Hepatocyte (in vitro differentiated cells): ENCODE measurements around the gene ULK1. TPM values are rescaled to one million over a fixed set of nuclear protein-coding genes. Genes with fewer than 3 reads are reported as not detected.

Experiments
- DNase-seq: peaks from one replicate; pipeline ENCODE4 v3.0.0-alpha.2; 2016; ENCODE audit warnings: low spot score
- H2AFZ ChIP-seq: fragments of 200-600 bp; sonication (generic); 2 replicates; pipeline ENCODE4 v1.6.0; 2016; ENCODE audit warnings: antibody characterized with exemption, mild to moderate bottlenecking
- H3K27ac ChIP-seq: fragments of 200-600 bp; sonication (generic); 2 replicates; pipeline ENCODE4 v1.5.1; 2016; ENCODE audit warnings: mild to moderate bottlenecking
- H3K27me3 ChIP-seq: fragments of 200-600 bp; sonication (generic); 2 replicates; pipeline ENCODE4 v1.6.1; 2016
- H3K36me3 ChIP-seq: fragments of 200-600 bp; sonication (generic); replicated peaks from 2 replicates; pipeline ENCODE4 v1.5.1; 2016; ENCODE audit warnings: low read depth; ENCODE audit not compliant: insufficient read depth
- H3K4me1 ChIP-seq: fragments of 200-600 bp; sonication (generic); 2 replicates; pipeline ENCODE4 v1.5.1; 2016; ENCODE audit warnings: mild to moderate bottlenecking, moderate library complexity; ENCODE audit not compliant: insufficient read depth
- H3K4me2 ChIP-seq: fragments of 200-600 bp; sonication (generic); 2 replicates; pipeline ENCODE4 v1.6.0; 2016
- H3K4me3 ChIP-seq: fragments of 200-600 bp; sonication (generic); 2 replicates; pipeline ENCODE4 v1.5.1; 2016; ENCODE audit warnings: mild to moderate bottlenecking
- H3K79me2 ChIP-seq: fragments of 200-600 bp; sonication (generic); 2 replicates; pipeline ENCODE4 v1.6.0; 2017; ENCODE audit warnings: mild to moderate bottlenecking
- H3K9me2 ChIP-seq: fragments of 200-600 bp; sonication (generic); replicated peaks from 2 replicates; pipeline ENCODE4 v1.6.0; 2017; ENCODE audit warnings: mild to moderate bottlenecking; ENCODE audit not compliant: insufficient read depth
- H3K9me3 ChIP-seq: fragments of 200-600 bp; sonication (generic); 2 replicates; pipeline ENCODE4 v1.5.1; 2016; ENCODE audit warnings: low read depth, mild to moderate bottlenecking
- H4K20me1 ChIP-seq: fragments of 200-600 bp; sonication (generic); 2 replicates; pipeline ENCODE4 v1.6.0; 2016; ENCODE audit warnings: mild to moderate bottlenecking; ENCODE audit not compliant: insufficient read depth, poor library complexity, severe bottlenecking
- CTCF ChIP-seq: fragments of 200-600 bp; sonication (generic); IDR thresholded peaks from 2 replicates; pipeline ENCODE4 v1.5.1; 2016; ENCODE audit warnings: antibody characterized with exemption, mild to moderate bottlenecking; ENCODE audit not compliant: poor library complexity
- EZH2 ChIP-seq: fragments of 200-600 bp; sonication (generic); IDR thresholded peaks from 2 replicates; pipeline ENCODE4 v1.6.1; 2016; ENCODE audit warnings: antibody characterized with exemption, mild to moderate bottlenecking, borderline replicate concordance
- EZH2phosphoT487 ChIP-seq: fragments of 200-600 bp; sonication (generic); IDR thresholded peaks from one replicate; pipeline ENCODE4 v1.6.1; 2018; ENCODE audit warnings: antibody characterized with exemption, mild to moderate bottlenecking, low read depth, moderate library complexity; ENCODE audit not compliant: unreplicated experiment, severe bottlenecking
- WGBS: methylation state at CpG from one replicate; pipeline ENCODE4 v1.1.6; 2016; ENCODE audit warnings: low lambda C conversion rate; ENCODE audit errors: missing lambda C conversion rate; 5-methylcytosine and 5-hydroxymethylcytosine counted together
- polyA plus RNA-seq: library from polyadenylated mRNA; unstranded; fragments of >200 nt; fragmentation: Nextera tagmentation; extraction: Ambion mirVana; gene quantifications from 2 replicates; pipeline ENCODE4 v1.2.1, GENCODE V29; 2016
- total RNA-seq: library from RNA; depleted of rRNA; stranded (reverse); fragments of >200 nt; gene quantifications from 2 replicates; pipeline ENCODE4 v1.2.3, GENCODE V29; 2014

Gene ULK1
- total and polyA plus RNA-seq, 2 experiments from 2014 or later = 9.4 to 11.0 TPM

- H3K36me3 ChIP-seq = no peaks in the 10 kb centered on the region
- H3K27ac ChIP-seq = no peak overlapping the region
Measured at GRCh38 chr12:131940141-131940547, 45.7 kb downstream of the ULK1 start.

GRCh38 chr12:131941116-131941986, 46.9 kb downstream of the ULK1 start:
- Histone ChIP-seq H3K36me3 (no peaks in the 10 kb centered on the region), H3K4me1 (no peaks in the 10 kb centered on the region), H2AFZ (no peak overlapping the region), H3K27ac (no peak overlapping the region), H3K9me2 (no peaks in the 10 kb centered on the region), H3K4me3 (no peak overlapping the region), H4K20me1 (no peaks in the 10 kb centered on the region), H3K79me2 (no peaks in the 10 kb centered on the region), H3K9me3 (no peaks in the 10 kb centered on the region), H3K27me3 (no peaks in the 10 kb centered on the region), H3K4me2 (no peak overlapping the region)
- WGBS = 99% methylated on average over 45 of the region's 46 CpGs
- DNase-seq = no peak
- TF ChIP-seq CTCF (no peak), EZH2 (no peak), EZH2phosphoT487 (no peak)

More at GRCh38 chr12:131940141-131940547, 45.7 kb downstream of the ULK1 start:
- WGBS = 94% methylated on average over 8 of the region's 8 CpGs
- no peaks in the 10 kb centered on the region for H3K27me3 ChIP-seq
- H4K20me1 ChIP-seq = no peaks in the 10 kb centered on the region
- no peak overlapping the region for H3K4me2 ChIP-seq
- no peaks in the 10 kb centered on the region for H3K79me2 ChIP-seq
- DNase-seq = no peak
- H3K4me3 ChIP-seq = no peak overlapping the region
- TF ChIP-seq CTCF (no peak), EZH2 (no peak), EZH2phosphoT487 (no peak)
- H3K9me3 ChIP-seq = no peaks in the 10 kb centered on the region
- H2AFZ ChIP-seq = no peak overlapping the region
- H3K4me1 ChIP-seq = no peaks in the 10 kb centered on the region
- H3K9me2 ChIP-seq = no peaks in the 10 kb centered on the region

- H3K9me2 ChIP-seq = no peaks in the 10 kb centered on the region
- no peak for DNase-seq
- H3K4me1 ChIP-seq = no peaks in the 10 kb centered on the region
- H3K79me2 ChIP-seq = no peaks in the 10 kb centered on the region
- no peak for TF ChIP-seq CTCF
- TF ChIP-seq EZH2 = no peak
- no peak overlapping the region for H3K27ac ChIP-seq
- no peak overlapping the region for H3K4me3 ChIP-seq
- no peaks in the 10 kb centered on the region for H4K20me1 ChIP-seq
- H3K9me3 ChIP-seq = no peaks in the 10 kb centered on the region
- 97% methylated on average over 7 of the region's 7 CpGs for WGBS
- H2AFZ ChIP-seq = no peak overlapping the region
- no peak overlapping the region for H3K4me2 ChIP-seq
- H3K36me3 ChIP-seq = no peaks in the 10 kb centered on the region
- no peaks in the 10 kb centered on the region for H3K27me3 ChIP-seq
Measured at GRCh38 chr12:131941987-131942341, 47.5 kb downstream of the ULK1 start.
